HepG2 (cell line): ENCODE results near the gene RAB33B. TPM values are rescaled to one million over a fixed set of nuclear protein-coding genes. Genes with fewer than 3 reads are reported as not detected.
A peak's percentile ranks its signal among the peaks of the same experiment; 100 is the strongest.
"Not testable (repeated sequence)": the region's sequence is repeated elsewhere in the genome, so short reads cannot be mapped to it uniquely, and the experiment has no call there.

Experiments used
- ATAC-seq: fragments of 200-7000 bp; cut with Tn5 transposase; 3 replicates; pipeline ENCODE4 v1.9.1; 2020; ENCODE audit warnings: mild to moderate bottlenecking, moderate library complexity
- BruUV-seq: library from RNA; stranded (reverse); fragments of 400-500 nt; replicated peaks from 2 replicates; lab custom pipeline; 2021; lab: Mats Ljungman, UMichigan
- CTCF ChIA-PET: fragments of 300-600 bp; formaldehyde crosslinking; extraction: SDS; loops from one replicate; lab custom pipeline; 2021; ENCODE audit warnings: low total read pairs, inconsistent platforms, low intra/inter-chr PET ratio; lab: Yijun Ruan, JAX
- POLR2A ChIA-PET: fragments of 350-600 bp; sonication (Branson Sonifier 250); formaldehyde crosslinking; loops from one replicate; lab custom pipeline; 2020; ENCODE audit warnings: antibody characterized with exemption, inconsistent platforms; lab: Yijun Ruan, JAX
- DNase-seq: peaks from one replicate; pipeline ENCODE4 v3.0.0-alpha.2; 2015; ENCODE audit warnings: low spot score
- FAIRE-seq: peaks from 3 replicates; lab custom pipeline; 2011; peaks lifted over from hg19 to GRCh38; lab: Jason Lieb, UNC
- H2AFZ ChIP-seq: one replicate; pipeline ENCODE4 v1.6.1; 2011; ENCODE audit warnings: low read length, inconsistent platforms
- H3K27ac ChIP-seq: fragments of 300-600 bp; 3 replicates; pipeline ENCODE4 v1.8.0; 2011; ENCODE audit warnings: mixed run types, mild to moderate bottlenecking, mixed read lengths, low read length, inconsistent platforms; ENCODE audit not compliant: insufficient read depth; ENCODE audit errors: extremely low read length
- H3K27me3 ChIP-seq, 2 experiments: fragments of 200-600 bp in 1 of 2; 2 replicates in 1 of 2; 3 replicates in 1 of 2; pipeline versions ENCODE4 v1.6.0 to v1.8.0; 2011; ENCODE audit warnings: low read length in 2 of 2, mild to moderate bottlenecking in 2 of 2, moderate library complexity in 2 of 2, inconsistent platforms in 1 of 2; ENCODE audit not compliant: insufficient read depth in 2 of 2, control insufficient read depth in 1 of 2
- H3K36me3 ChIP-seq, 2 experiments: fragments of 200-600 bp in 1 of 2; replicated peaks in 1 of 2; 2 replicates in 1 of 2; 3 replicates in 1 of 2; pipeline versions ENCODE4 v1.5.1 to v1.8.0; 2011; ENCODE audit warnings: low read length in 2 of 2, inconsistent platforms in 1 of 2; ENCODE audit not compliant: insufficient read depth in 2 of 2, control insufficient read depth in 1 of 2
- H3K4me1 ChIP-seq: 2 replicates; pipeline ENCODE4 v1.5.1; 2012; ENCODE audit warnings: low read length, inconsistent platforms; ENCODE audit not compliant: insufficient read depth
- H3K4me2 ChIP-seq: 2 replicates; pipeline ENCODE4 v1.6.0; 2011; ENCODE audit warnings: low read depth, low read length, inconsistent platforms
- H3K4me3 ChIP-seq, 3 experiments: fragments of 200-600 bp in 1 of 3; sonication (generic), shearing (Covaris generic) in 1 of 3; replicated peaks in 1 of 3; 2 replicates each; pipeline ENCODE4 v1.5.1; 2011 to 2016; ENCODE audit warnings: low read length in 3 of 3, inconsistent platforms in 2 of 3, low read depth in 2 of 3, mild to moderate bottlenecking in 2 of 3, control low read depth in 1 of 3, mixed read lengths in 1 of 3; ENCODE audit not compliant: insufficient read depth in 1 of 3
- H3K79me2 ChIP-seq: one replicate; pipeline ENCODE4 v1.6.1; 2011; ENCODE audit warnings: low read length, inconsistent platforms; ENCODE audit not compliant: insufficient read depth
- H3K9ac ChIP-seq: 2 replicates; pipeline ENCODE4 v1.6.0; 2011; ENCODE audit warnings: mild to moderate bottlenecking, low read depth, low read length, inconsistent platforms; ENCODE audit not compliant: insufficient read depth
- H3K9me3 ChIP-seq: 2 replicates; pipeline ENCODE4 v1.5.1; 2012; ENCODE audit warnings: mild to moderate bottlenecking, low read length
- H4K20me1 ChIP-seq: 2 replicates; pipeline ENCODE4 v1.6.0; 2011; ENCODE audit warnings: inconsistent platforms, mild to moderate bottlenecking, low read length, moderate library complexity; ENCODE audit not compliant: insufficient read depth
- HNRNPH1 ChIP-seq: fragments of 200-400 bp; formaldehyde crosslinking; optimal IDR thresholded peaks from 2 replicates; pipeline ENCODE3; 2017; ENCODE audit warnings: mild to moderate bottlenecking, low read depth, low read length
- PRDM4 ChIP-seq: sonication (generic); formaldehyde crosslinking; IDR thresholded peaks from 2 replicates; pipeline ENCODE4 v1.9.0; 2021; ENCODE audit warnings: missing genetic modification reagents, borderline replicate concordance
- ZFP36 ChIP-seq: fragments of 150-350 bp; IDR thresholded peaks from 2 replicates; pipeline ENCODE4 v1.6.1; 2018; ENCODE audit warnings: borderline replicate concordance, low read length, low read depth; ENCODE audit not compliant: partially characterized antibody
- ZNF121 ChIP-seq: sonication (generic); formaldehyde crosslinking; IDR thresholded peaks from 2 replicates; pipeline ENCODE4 v1.5.0; 2020; ENCODE audit warnings: mild to moderate bottlenecking, missing genetic modification reagents
- ZNF138 ChIP-seq: sonication (generic); formaldehyde crosslinking; IDR thresholded peaks from 2 replicates; pipeline ENCODE4 v1.5.0; 2020; ENCODE audit warnings: mild to moderate bottlenecking, low read depth, missing genetic modification reagents
- ZNF724P ChIP-seq: sonication (generic); formaldehyde crosslinking; IDR thresholded peaks from 2 replicates; pipeline ENCODE4 v1.8.0; 2022; ENCODE audit warnings: missing genetic modification reagents, borderline replicate concordance
- WGBS: methylation state at CpG from one replicate; pipeline ENCODE4 v1.1.6; 2017; ENCODE audit warnings: low lambda C conversion rate; 5-methylcytosine and 5-hydroxymethylcytosine counted together
- in situ Hi-C: cut with HindIII; loops from 2 replicates; pipeline ENCODE4 v1.10.0; 2017; ENCODE audit warnings: low pct_unique_long_range_greater_than_20kb; ENCODE audit not compliant: extremely low pct_ligation_motif_present
- intact Hi-C: fragments of 100-400 bp; cut with micrococcal nuclease; formaldehyde crosslinking; loops from one replicate; pipeline ENCODE4 v1.10.0; 2022; ENCODE audit not compliant: unreplicated experiment
- polyA plus RNA-seq, 8 experiments: library from polyadenylated mRNA; depleted of rRNA in 3 of 8; stranded (reverse) in 7 of 8; unstranded in 1 of 8; fragments of >200 nt; fragmentation: Illumina TruSeq in 4 of 8; extraction: Trizol in 4 of 8; gene quantifications; 2 replicates each; pipeline versions ENCODE4 v1.2.1 to v1.2.3, GENCODE V29; 2011 to 2016; ENCODE audit warnings: low read depth in 4 of 8, missing spikeins in 1 of 8, mixed read lengths in 1 of 8; ENCODE audit not compliant: insufficient read depth in 1 of 8
- total RNA-seq, 5 experiments: library from RNA; depleted of rRNA; stranded (reverse); fragments of >200 nt; fragmentation: Illumina TruSeq; extraction: Trizol; gene quantifications; 2 replicates each; pipeline ENCODE4 v1.2.3, GENCODE V29; 2016; ENCODE audit warnings: low read depth in 1 of 5

Gene RAB33B
- total and polyA plus RNA-seq, 2 of the 13 experiments (the other 11 are each of a cell fraction or from before 2014, with no cell fraction given), result 7.6 to 8.1 TPM

GRCh38 chr4:139465922-139466321 lies 12.0 kb downstream of the RAB33B start:
- no peak for DNase-seq
- CTCF ChIA-PET, result no interaction called here
- POLR2A ChIA-PET, result no interaction called here
- Histone ChIP-seq H3K36me3 (no peaks in the 10 kb centered on the region), H3K79me2 (peaks cover 59% of the 10 kb centered on the region), H3K9ac (no peak overlapping the region), H3K9me3 (no peaks in the 10 kb centered on the region), H3K27me3 (no peaks in the 10 kb centered on the region), H4K20me1 (peaks cover 7% of the 10 kb centered on the region; the same call in 1 of the 2 replicates), H3K4me1 (peaks cover 14% of the 10 kb centered on the region), H3K4me2 (no peak overlapping the region), H3K27ac (no peak overlapping the region), H2AFZ (no peak overlapping the region), H3K4me3 (no peak overlapping the region)
- ATAC-seq, result no peak
- intact Hi-C loops (no loop called here), in situ Hi-C loops (no loop called here)
- no TSS peak for BruUV-seq
- 86% methylated on average over 4 of the region's 4 CpGs for WGBS
- no peak for TF ChIP-seq ZNF138 (CRISPR knock-in tag)
- TF ChIP-seq HNRNPH1, result no peak
- TF ChIP-seq ZNF724P (CRISPR knock-in tag), result no peak
- no peak for TF ChIP-seq PRDM4
- TF ChIP-seq ZFP36, result no peak
- 0 out of 2 replicates have a peak, but pooled peaks have one; percentile 29 for TF ChIP-seq ZNF121 (CRISPR knock-in tag)
- FAIRE-seq, result no peak

- FAIRE-seq, ATAC-seq, BruUV-seq, POLR2A ChIA-PET, H3K9ac ChIP-seq, intact Hi-C loops, H3K4me3 ChIP-seq, H3K27me3 ChIP-seq, CTCF ChIA-PET, in situ Hi-C loops, H3K9me3 ChIP-seq, H2AFZ ChIP-seq, H3K4me2 ChIP-seq, DNase-seq, H3K27ac ChIP-seq, H4K20me1 ChIP-seq: not testable (repeated sequence)
- Histone ChIP-seq H3K79me2 (peaks cover 48% of the 10 kb centered on the region), H3K36me3 (peaks cover 5 to 13% of the 10 kb centered on the region in 2 experiments; a peak in 4 of 5 replicates), H3K4me1 (peaks cover 20% of the 10 kb centered on the region)
Observed at GRCh38 chr4:139468756-139469155, 14.8 kb downstream of the RAB33B start.
